Activated CD8-positive, alpha-beta memory T cell treated with anti-CD3 and anti-CD28 coated beads, Interleukin-2, amount 10 ng/mL, durations not matched to agents 7 days and 5 days (primary cell): ENCODE measurements around the gene ERFL. TPM values are rescaled to one million over a fixed set of nuclear protein-coding genes. Genes with fewer than 3 reads are reported as not detected.
A peak's percentile ranks its signal among the peaks of the same experiment; 100 is the strongest.
"Not testable (repeated sequence)": the region's sequence is repeated elsewhere in the genome, so short reads cannot be mapped to it uniquely, and the experiment has no call there.

Experiments
- ATAC-seq: fragments of 150-1000 bp; cut with Tn5 transposase; one replicate; pipeline ENCODE4 v1.10.0; 2021; ENCODE audit warnings: moderate library complexity
- CTCF ChIA-PET: fragments of 350-600 bp; sonication (Branson Sonifier 250); formaldehyde crosslinking; loops from one replicate; lab custom pipeline; 2021; ENCODE audit warnings: antibody characterized with exemption; lab: Charles Lee
- DNase-seq: peaks from one replicate; pipeline ENCODE4 v3.0.0-alpha.2; 2020
- H3K27ac Mint-ChIP-seq: one replicate; pipeline ENCODE4 v1.8.0; 2021; ENCODE audit warnings: mild to moderate bottlenecking, mixed read lengths
- H3K27me3 Mint-ChIP-seq: one replicate; pipeline ENCODE4 v1.8.0; 2021; ENCODE audit warnings: mixed read lengths
- H3K36me3 Mint-ChIP-seq: one replicate; pipeline ENCODE4 v1.8.0; 2021; ENCODE audit warnings: mild to moderate bottlenecking, mixed read lengths
- H3K4me1 Mint-ChIP-seq: one replicate; pipeline ENCODE4 v1.8.0; 2021; ENCODE audit warnings: mixed read lengths
- H3K4me3 Mint-ChIP-seq: one replicate; pipeline ENCODE4 v1.8.0; 2021; ENCODE audit warnings: mild to moderate bottlenecking, moderate library complexity, mixed read lengths
- H3K9me3 Mint-ChIP-seq: one replicate; pipeline ENCODE4 v1.8.0; 2022; ENCODE audit warnings: low read depth, mixed read lengths
- total RNA-seq, 2 experiments: library from RNA; stranded (reverse); gene quantifications; one replicate each; pipeline ENCODE4 v1.2.3, GENCODE V29; 2021

ERFL gene
- total RNA-seq, 2 experiments from 2014 or later: 1.5 to 1.9 TPM

- H3K4me1 Mint-ChIP-seq: peaks cover 49% of the 10 kb centered on the region
- ATAC-seq (no peak), DNase-seq (no peak)
- H3K27me3 Mint-ChIP-seq: no peaks in the 10 kb centered on the region
- H3K27ac Mint-ChIP-seq: peak within 1 kb of the TSS; percentile 93
- peaks cover 6% of the 10 kb centered on the region for H3K36me3 Mint-ChIP-seq
- CTCF ChIA-PET: interaction anchor here (3.6 to 16.7 kb wide), 4 partner anchors 10 to 74 kb away, joined by 20 to 260 read pairs (median 88); partner anchors contain the start of genes ARHGEF1 and RPS19
- no peaks in the 10 kb centered on the region for H3K9me3 Mint-ChIP-seq
- H3K4me3 Mint-ChIP-seq: no peak within 1 kb of the TSS
Measured at GRCh38 chr19:41876847-41877832, 51.1 kb downstream of the ERFL start, which contains the start of gene CD79A. Gene CD79A, plus strand, starts transcription at chr19:41877279. Its CDS starts 26 bp downstream, at chr19:41877305.

- H3K27ac Mint-ChIP-seq: peak overlapping the region; percentile 93
- H3K4me1 Mint-ChIP-seq: peaks cover 57% of the 10 kb centered on the region
- H3K27me3 Mint-ChIP-seq, ATAC-seq, H3K9me3 Mint-ChIP-seq, DNase-seq: not testable (repeated sequence)
- peak overlapping the region; percentile 33 for H3K4me3 Mint-ChIP-seq
- CTCF ChIA-PET: interaction anchor here (0.6 to 16.7 kb wide), 7 partner anchors 11 to 404 kb away, joined by 3 to 260 read pairs (median 32); partner anchors contain the start of genes ARHGEF1, RABAC1 and RPS19
- peaks cover 10% of the 10 kb centered on the region for H3K36me3 Mint-ChIP-seq
Measured at GRCh38 chr19:41875973-41876372, 52.3 kb downstream of the ERFL start.

- DNase-seq (peak; percentile 81), ATAC-seq (no peak)
- peaks cover 85% of the 10 kb centered on the region for H3K4me1 Mint-ChIP-seq
- no peaks in the 10 kb centered on the region for H3K27me3 Mint-ChIP-seq
- CTCF ChIA-PET: interaction anchor here (0.6 to 16.7 kb wide), 16 partner anchors 9 to 162 kb away, joined by 3 to 260 read pairs (median 10); partner anchors contain the start of genes ARHGEF1, ERFL, RABAC1 and RPS19
- H3K27ac Mint-ChIP-seq: peak overlapping the region; percentile 93
- H3K9me3 Mint-ChIP-seq: no peaks in the 10 kb centered on the region
- H3K4me3 Mint-ChIP-seq: no peak overlapping the region
- peaks cover 30% of the 10 kb centered on the region for H3K36me3 Mint-ChIP-seq
Measured at GRCh38 chr19:41872775-41873647, 55.2 kb downstream of the ERFL start.

GRCh38 chr19:41872384-41872774 is 55.9 kb downstream of the ERFL start:
- Mint-ChIP-seq H3K36me3 (peaks cover 33% of the 10 kb centered on the region), H3K9me3 (no peaks in the 10 kb centered on the region), H3K27me3 (no peaks in the 10 kb centered on the region), H3K4me1 (peaks cover 84% of the 10 kb centered on the region), H3K27ac (peak overlapping the region; percentile 93), H3K4me3 (peak overlapping the region; percentile 38)
- CTCF ChIA-PET: interaction anchor here (0.7 to 16.7 kb wide), 13 partner anchors 9 to 85 kb away, joined by 3 to 260 read pairs (median 16); partner anchors contain the start of genes ARHGEF1, RABAC1 and RPS19
- ATAC-seq (no peak), DNase-seq (no peak)

- peaks cover 36% of the 10 kb centered on the region for H3K36me3 Mint-ChIP-seq
- H3K4me1 Mint-ChIP-seq: peaks cover 82% of the 10 kb centered on the region
- CTCF ChIA-PET: interaction anchor here (0.8 to 16.7 kb wide), 12 partner anchors 8 to 86 kb away, joined by 3 to 260 read pairs (median 14); partner anchors contain the start of genes ARHGEF1, RABAC1 and RPS19
- ATAC-seq (peak; percentile 67), DNase-seq (peak; percentile 93)
- no peaks in the 10 kb centered on the region for H3K27me3 Mint-ChIP-seq
- H3K4me3 Mint-ChIP-seq: peak overlapping the region; percentile 33
- H3K27ac Mint-ChIP-seq: peak overlapping the region; percentile 93
- no peaks in the 10 kb centered on the region for H3K9me3 Mint-ChIP-seq
Measured at GRCh38 chr19:41871573-41872383, 56.5 kb downstream of the ERFL start.

- H3K9me3 Mint-ChIP-seq: no peaks in the 10 kb centered on the region
- peak overlapping the region; percentile 90 for H3K27ac Mint-ChIP-seq
- H3K4me3 Mint-ChIP-seq: no peak overlapping the region
- H3K36me3 Mint-ChIP-seq: peaks cover 42% of the 10 kb centered on the region
- no peaks in the 10 kb centered on the region for H3K27me3 Mint-ChIP-seq
- peaks cover 78% of the 10 kb centered on the region for H3K4me1 Mint-ChIP-seq
- CTCF ChIA-PET: interaction anchor here (1.1 to 16.7 kb wide), 6 partner anchors 11 to 300 kb away, joined by 3 to 260 read pairs (median 50); partner anchors contain the start of genes ARHGEF1, RABAC1 and RPS19
- DNase-seq (no peak), ATAC-seq (no peak)
Measured at GRCh38 chr19:41870401-41870873, 57.8 kb downstream of the ERFL start.

- Mint-ChIP-seq H3K4me1 (peaks cover 81% of the 10 kb centered on the region), H3K27ac (peak overlapping the region; percentile 90), H3K36me3 (peaks cover 48% of the 10 kb centered on the region), H3K27me3 (no peaks in the 10 kb centered on the region), H3K9me3 (no peaks in the 10 kb centered on the region), H3K4me3 (no peak overlapping the region)
- ATAC-seq (no peak), DNase-seq (no peak)
- CTCF ChIA-PET: interaction anchor here (1.2 to 16.7 kb wide), 3 partner anchors 10 to 90 kb away, joined by 5 to 260 read pairs (median 83); partner anchors contain the start of genes ARHGEF1, RABAC1 and RPS19
Measured at GRCh38 chr19:41869374-41869955, 58.8 kb downstream of the ERFL start.

- H3K27ac Mint-ChIP-seq: peak overlapping the region; percentile 90
- H3K36me3 Mint-ChIP-seq: peaks cover 54% of the 10 kb centered on the region
- peaks cover 84% of the 10 kb centered on the region for H3K4me1 Mint-ChIP-seq
- ATAC-seq (no peak), DNase-seq (no peak)
- CTCF ChIA-PET: interaction anchor here (1.2 to 16.7 kb wide), 3 partner anchors 10 to 90 kb away, joined by 5 to 260 read pairs (median 83); partner anchors contain the start of genes ARHGEF1, RABAC1 and RPS19
- H3K9me3 Mint-ChIP-seq: no peaks in the 10 kb centered on the region
- no peak overlapping the region for H3K4me3 Mint-ChIP-seq
- H3K27me3 Mint-ChIP-seq: no peaks in the 10 kb centered on the region
Measured at GRCh38 chr19:41868989-41869300, 59.3 kb downstream of the ERFL start.

- Mint-ChIP-seq H3K36me3 (peaks cover 57% of the 10 kb centered on the region), H3K27ac (peak overlapping the region; percentile 90)
Measured at GRCh38 chr19:41868120-41868988, 59.9 kb downstream of the ERFL start.

GRCh38 chr19:41866284-41866683 is 62.0 kb downstream of the ERFL start:
- no peak for DNase-seq
- CTCF ChIA-PET: interaction anchor here (1.1 to 16.7 kb wide), 3 partner anchors 21 to 92 kb away, joined by 3 to 260 read pairs (median 3); partner anchors contain the start of gene ARHGEF1
- H3K4me1 Mint-ChIP-seq: peaks cover 86% of the 10 kb centered on the region
- H3K27me3 Mint-ChIP-seq: no peaks in the 10 kb centered on the region
- H3K9me3 Mint-ChIP-seq: no peaks in the 10 kb centered on the region
- no peak overlapping the region for H3K4me3 Mint-ChIP-seq
- no peak for ATAC-seq
- H3K27ac Mint-ChIP-seq: peak overlapping the region; percentile 79
- H3K36me3 Mint-ChIP-seq: peaks cover 70% of the 10 kb centered on the region

More at GRCh38 chr19:41868120-41868988, 59.9 kb downstream of the ERFL start:
- ATAC-seq: no peak
- H3K4me3 Mint-ChIP-seq: no peak overlapping the region
- no peaks in the 10 kb centered on the region for H3K27me3 Mint-ChIP-seq
- DNase-seq: no peak
- CTCF ChIA-PET: interaction anchor here (1.2 to 16.7 kb wide), 3 partner anchors 9 to 91 kb away, joined by 5 to 260 read pairs (median 83); partner anchors contain the start of genes ARHGEF1, RABAC1 and RPS19
- peaks cover 86% of the 10 kb centered on the region for H3K4me1 Mint-ChIP-seq
- H3K9me3 Mint-ChIP-seq: no peaks in the 10 kb centered on the region
